Measurements from ENCODE around the gene CTAG2.
"Not testable (repeated sequence)": the region's sequence is repeated elsewhere in the genome, so short reads cannot be mapped to it uniquely, and the experiment has no call there.

CTAG2 gene

GRCh38 chrX:154645745-154646378 is 7.5 kb downstream of the CTAG2 start:
- not testable (repeated sequence) for DNase-seq

- DNase-seq = not testable (repeated sequence)
These were observed 9.7 kb downstream of the CTAG2 start for GRCh38 chrX:154643708-154644107.

- DNase-seq = not testable (repeated sequence)
These were observed 11.6 kb downstream of the CTAG2 start for GRCh38 chrX:154641740-154642139.

- not testable (repeated sequence) for DNase-seq
These were observed 19.7 kb downstream of the CTAG2 start for GRCh38 chrX:154633661-154634060.

GRCh38 chrX:154630949-154631348 is 22.4 kb downstream of the CTAG2 start:
- not testable (repeated sequence) for DNase-seq

GRCh38 chrX:154628960-154629359 is 24.4 kb downstream of the CTAG2 start:
- not testable (repeated sequence) for DNase-seq

- DNase-seq = not testable (repeated sequence)
These were observed 32.5 kb downstream of the CTAG2 start for GRCh38 chrX:154620767-154621414.

GRCh38 chrX:154619182-154619581 is 34.2 kb downstream of the CTAG2 start, which contains the start of gene CTAG1B:
Gene CTAG1B, minus strand, starts transcription at chrX:154619282. Its CDS starts 64 bp downstream, at chrX:154619218.
- not testable (repeated sequence) for DNase-seq

- not testable (repeated sequence) for DNase-seq
These were observed 39.8 kb downstream of the CTAG2 start for GRCh38 chrX:154613586-154613985.

GRCh38 chrX:154611146-154611545 is 42.2 kb downstream of the CTAG2 start:
- DNase-seq = not testable (repeated sequence)

GRCh38 chrX:154608823-154609222 is 44.6 kb downstream of the CTAG2 start:
- DNase-seq = not testable (repeated sequence)

GRCh38 chrX:154607976-154608375 is 45.4 kb downstream of the CTAG2 start:
- not testable (repeated sequence) for DNase-seq

- DNase-seq = no peak
These were observed 46.0 kb downstream of the CTAG2 start for GRCh38 chrX:154607370-154607769.

- no peak for DNase-seq
These were observed 47.8 kb downstream of the CTAG2 start for GRCh38 chrX:154605566-154605965.

- DNase-seq = no peak
These were observed 49.6 kb downstream of the CTAG2 start for GRCh38 chrX:154603438-154604430.

- no peak for DNase-seq
These were observed 50.5 kb downstream of the CTAG2 start for GRCh38 chrX:154602766-154603437.

GRCh38 chrX:154602226-154602625 is 51.2 kb downstream of the CTAG2 start:
- DNase-seq = no peak
